Panc1 (cell line): ENCODE measurements around the gene SMTNL2. TPM values are rescaled to one million over a fixed set of nuclear protein-coding genes. Genes with fewer than 3 reads are reported as not detected.

ENCODE experiments used
- ATAC-seq: fragments of 200-7000 bp; cut with Tn5 transposase; 2 replicates; pipeline ENCODE4 v1.9.1; 2020; ENCODE audit warnings: mild to moderate bottlenecking, moderate library complexity
- BruUV-seq: library from RNA; stranded (reverse); fragments of 400-500 nt; replicated peaks from 2 replicates; lab custom pipeline; 2021; lab: Mats Ljungman, UMichigan
- CTCF ChIA-PET: fragments of 300-600 bp; sonication (Branson Sonifier 250); formaldehyde crosslinking; loops from one replicate; lab custom pipeline; 2022; ENCODE audit warnings: antibody characterized with exemption; lab: Charles Lee
- POLR2A ChIA-PET: fragments of 300-600 bp; sonication (Branson Sonifier 250); formaldehyde crosslinking; loops from one replicate; lab custom pipeline; 2022; ENCODE audit warnings: antibody characterized with exemption; lab: Charles Lee
- DNase-seq: peaks from one replicate; pipeline ENCODE4 v3.0.0-alpha.2; 2010; ENCODE audit warnings: low read depth, low spot score
- H3K27ac ChIP-seq: 2 replicates; pipeline ENCODE4 v1.5.1; 2011; ENCODE audit warnings: mild to moderate bottlenecking, low read length, inconsistent platforms
- H3K27me3 ChIP-seq: fragments of 200-500 bp; sonication (Bioruptor generic); 2 replicates; pipeline ENCODE4 v1.6.0; 2014; ENCODE audit warnings: low read length, inconsistent platforms; ENCODE audit not compliant: control insufficient read depth, insufficient read depth
- H3K36me3 ChIP-seq: fragments of 200-500 bp; sonication (Bioruptor generic); 2 replicates; pipeline ENCODE4 v1.5.1; 2014; ENCODE audit warnings: inconsistent platforms, mild to moderate bottlenecking, low read length, moderate library complexity; ENCODE audit not compliant: control insufficient read depth, insufficient read depth
- H3K4me1 ChIP-seq: 2 replicates; pipeline ENCODE4 v1.5.1; 2011; ENCODE audit warnings: inconsistent platforms, mild to moderate bottlenecking, low read length, moderate library complexity; ENCODE audit not compliant: control insufficient read depth, insufficient read depth
- H3K4me3 ChIP-seq, 2 experiments: 2 replicates each; pipeline ENCODE4 v1.5.1; 2011 to 2012; ENCODE audit warnings: low read depth in 2 of 2, low read length in 2 of 2, mild to moderate bottlenecking in 2 of 2, inconsistent platforms in 1 of 2, moderate library complexity in 1 of 2
- H3K9me3 ChIP-seq: fragments of 200-500 bp; sonication (Bioruptor generic); 2 replicates; pipeline ENCODE4 v1.5.1; 2014; ENCODE audit warnings: low read depth, mild to moderate bottlenecking, inconsistent platforms, low read length, moderate library complexity; ENCODE audit not compliant: control insufficient read depth, insufficient read depth
- CTCF ChIP-seq: fragments of 450-650 bp; IDR thresholded peaks from 2 replicates; pipeline ENCODE4 v1.5.1; 2017; ENCODE audit warnings: mild to moderate bottlenecking
- POLR2AphosphoS5 ChIP-seq: IDR thresholded peaks from 2 replicates; pipeline ENCODE4 v1.6.1; 2012; ENCODE audit warnings: mild to moderate bottlenecking, low read depth, low read length, moderate library complexity
- REST ChIP-seq, 2 experiments: IDR thresholded peaks; 2 replicates each; pipeline ENCODE4 v1.6.1; 2011 to 2012; ENCODE audit warnings: low read depth in 2 of 2, control low read depth in 1 of 2, low read length in 1 of 2, mild to moderate bottlenecking in 1 of 2, moderate library complexity in 1 of 2; ENCODE audit not compliant: insufficient read depth in 1 of 2
- SIN3A ChIP-seq: IDR thresholded peaks from 2 replicates; pipeline ENCODE4 v1.6.1; 2012; ENCODE audit warnings: low read depth, mild to moderate bottlenecking, low read length, moderate library complexity, borderline replicate concordance; ENCODE audit not compliant: insufficient read depth
- TCF7L2 ChIP-seq: IDR thresholded peaks from 2 replicates; pipeline ENCODE4 v1.6.1; 2011; ENCODE audit warnings: mild to moderate bottlenecking, low read depth, low read length, inconsistent platforms
- in situ Hi-C: cut with HindIII; loops from 2 replicates; pipeline ENCODE4 v1.10.0; 2016; ENCODE audit warnings: low sequenced_read_pairs, low pct_unique_long_range_greater_than_20kb
- intact Hi-C: fragments of 100-400 bp; cut with micrococcal nuclease; formaldehyde crosslinking; loops from one replicate; pipeline ENCODE4 v1.10.0; 2022; ENCODE audit not compliant: unreplicated experiment
- total RNA-seq: library from RNA; stranded (reverse); gene quantifications from one replicate; pipeline ENCODE4 v1.2.1, GENCODE V29; 2021; ENCODE audit not compliant: unreplicated experiment

SMTNL2 gene
- total RNA-seq, 1 experiment from 2014 or later, result not detected

GRCh38 chr17:4620531-4621101 is 36.3 kb downstream of the SMTNL2 start:
- Histone ChIP-seq H3K9me3 (no peaks in the 10 kb centered on the region), H3K4me3 (no peak overlapping the region), H3K4me1 (no peaks in the 10 kb centered on the region), H3K36me3 (no peaks in the 10 kb centered on the region), H3K27ac (no peak overlapping the region), H3K27me3 (no peaks in the 10 kb centered on the region)
- TF ChIP-seq CTCF, result no peak
- TF ChIP-seq TCF7L2, result no peak
- TF ChIP-seq POLR2AphosphoS5, result no peak
- no peak for TF ChIP-seq SIN3A
- TF ChIP-seq REST (IDR thresholded peaks at IDR 0.05; ENCODE audit: insufficient read depth in 1 of 2, low read depth in 2 of 2, low read length in 1 of 2), result no peak
- BruUV-seq, result no TSS peak
- ChIA-PET POLR2A (no interaction called here), CTCF (no interaction called here)
- no peak for DNase-seq
- ATAC-seq, result no peak
- intact Hi-C loops, result no loop called here
- in situ Hi-C loops, result no loop called here

- in situ Hi-C loops (no loop called here), intact Hi-C loops (no loop called here)
- DNase-seq (no peak), ATAC-seq (no peak)
- no peaks in the 10 kb centered on the region for H3K4me1 ChIP-seq
- no peak overlapping the region for H3K4me3 ChIP-seq
- no TSS peak for BruUV-seq
- no peaks in the 10 kb centered on the region for H3K36me3 ChIP-seq
- no peak overlapping the region for H3K27ac ChIP-seq
- no peaks in the 10 kb centered on the region for H3K27me3 ChIP-seq
- TF ChIP-seq SIN3A, result no peak
- no peak for TF ChIP-seq POLR2AphosphoS5
- no peak for TF ChIP-seq TCF7L2
- TF ChIP-seq REST (IDR thresholded peaks at IDR 0.05; ENCODE audit: insufficient read depth in 1 of 2, low read depth in 2 of 2, low read length in 1 of 2), result no peak
- no peak for TF ChIP-seq CTCF
- POLR2A ChIA-PET, result no interaction called here
- CTCF ChIA-PET, result no interaction called here
- H3K9me3 ChIP-seq, result no peaks in the 10 kb centered on the region
Observed at GRCh38 chr17:4622375-4622774, 38.0 kb downstream of the SMTNL2 start.
